ENCODE results near the gene CIROP.

DNA sequence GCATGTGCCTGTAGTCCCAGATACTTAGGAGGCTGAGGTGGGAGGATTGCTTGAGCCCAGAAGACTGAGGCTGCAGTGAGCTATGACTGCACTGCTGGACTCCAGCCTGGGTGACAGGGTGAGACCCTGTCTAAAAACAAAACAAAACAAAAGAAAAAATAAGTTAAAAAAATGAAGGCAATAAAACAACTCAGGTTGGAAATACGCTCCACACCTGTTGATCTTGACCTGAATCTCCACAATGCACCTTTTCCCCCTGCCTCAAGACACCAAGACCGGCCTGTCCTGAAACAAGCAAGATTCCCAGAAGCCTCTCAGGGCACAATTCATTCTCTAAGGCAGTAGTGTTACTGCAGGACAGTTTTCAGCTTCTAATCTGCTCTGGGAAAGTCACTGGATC, 35.1 kb upstream of the CIROP start:
- TF ChIP-seq POLR2A (IDR thresholded peaks at IDR 0.05; ENCODE audit: low read depth, low read length) (no peak), POLR2AphosphoS5 (IDR thresholded peaks at IDR 0.05; ENCODE audit: low read depth, low read length) (no peak), TAF1 (IDR thresholded peaks at IDR 0.05; ENCODE audit: borderline replicate concordance, low read depth, low read length) (no peak)
